ENCODE measurements around the gene PHEX. TPM values are rescaled to one million over a fixed set of nuclear protein-coding genes. Genes with fewer than 3 reads are reported as not detected.

Gene PHEX
- total RNA-seq: not detected in 2 replicates

GRCh38 chrX:22032084-22032483 lies at the start of gene PHEX:
TSS of gene PHEX (plus strand) at chrX:22032325. CDS start at chrX:22033006, 681 bp downstream.

GRCh38 chrX:22272613-22273012 lies 240.5 kb downstream of the PHEX start, which contains the start of gene CBLL2:
TSS of gene CBLL2 (plus strand) at chrX:22272913. CDS start at chrX:22272992, 79 bp downstream.

Other genes with a start within 250 kb of the PHEX start
- gene MBTPS2, start 192.7 kb upstream of the PHEX start, total RNA-seq: 7.8 and 9.7 TPM in 2 replicates
- 0.29 and 1.1 TPM in 2 replicates for gene YY2, start 176.3 kb upstream of the PHEX start, total RNA-seq
- 174 and 206 TPM in 2 replicates for gene SMS, start 91.6 kb upstream of the PHEX start, total RNA-seq
- not detected in 2 replicates for gene CBLL2, start 240.6 kb downstream of the PHEX start, total RNA-seq